Stimulated activated CD8-positive, alpha-beta memory T cell treated with anti-CD3 and anti-CD28 coated beads, Interleukin-12 subunit alpha, Interleukin-12 subunit beta, amount 100 ng/mL, for 24 hours (primary cell): ENCODE results near the gene RNFT2.
A peak's percentile ranks its signal among the peaks of the same experiment; 100 is the strongest.
"Not testable (repeated sequence)": the region's sequence is repeated elsewhere in the genome, so short reads cannot be mapped to it uniquely, and the experiment has no call there.

Experiments used
- DNase-seq: peaks from one replicate; pipeline ENCODE4 v3.0.0-alpha.2; 2020; ENCODE audit errors: extremely low read depth

The RNFT2 gene

DNA sequence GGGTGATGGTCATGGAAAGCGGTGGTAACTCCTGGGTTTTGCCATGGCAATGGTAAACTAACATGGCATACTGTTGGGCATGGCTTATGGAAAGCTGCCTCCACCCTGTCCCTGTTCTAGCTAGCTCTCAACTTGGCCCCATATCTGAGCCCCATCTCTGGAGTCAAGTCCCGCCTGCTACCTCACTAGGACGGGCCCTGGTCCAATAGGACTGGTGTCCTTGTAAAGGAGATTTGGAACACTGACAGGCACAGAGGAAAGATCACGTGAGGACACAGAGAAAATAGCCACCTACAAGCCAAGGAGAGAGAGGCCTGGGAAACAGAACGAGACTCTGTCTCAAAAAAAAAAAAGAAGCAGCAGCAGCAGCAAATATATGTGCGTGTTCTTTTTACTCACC lies 59.8 kb downstream of the RNFT2 start:
- DNase-seq: no peak

- DNase-seq: no peak
Measured at GRCh38 chr12:116798719-116799118, 60.6 kb downstream of the RNFT2 start.

- DNase-seq: no peak
Measured at GRCh38 chr12:116799955-116800354, 61.8 kb downstream of the RNFT2 start.

- DNase-seq: no peak
Measured at GRCh38 chr12:116800918-116801317, 62.8 kb downstream of the RNFT2 start.

DNA sequence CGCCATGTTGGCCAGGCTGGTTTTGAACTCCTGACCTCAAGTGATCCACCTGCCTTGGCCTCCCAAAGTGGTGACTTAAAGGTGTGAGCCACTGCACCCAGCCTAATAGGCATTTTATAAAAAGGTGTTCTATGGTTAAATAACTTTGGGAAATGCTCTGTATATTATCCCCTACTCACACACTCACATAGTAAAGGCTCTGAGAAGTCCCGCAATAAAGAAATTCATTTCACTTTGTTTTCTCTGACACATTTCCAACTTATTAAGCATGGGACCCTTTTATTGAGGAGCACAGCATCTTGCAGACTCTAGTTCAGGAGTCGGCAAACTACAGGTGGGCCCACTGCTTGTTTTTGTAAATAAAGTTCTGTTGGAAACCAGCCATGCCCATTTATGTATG lies 63.9 kb downstream of the RNFT2 start:
- no peak for DNase-seq

DNA sequence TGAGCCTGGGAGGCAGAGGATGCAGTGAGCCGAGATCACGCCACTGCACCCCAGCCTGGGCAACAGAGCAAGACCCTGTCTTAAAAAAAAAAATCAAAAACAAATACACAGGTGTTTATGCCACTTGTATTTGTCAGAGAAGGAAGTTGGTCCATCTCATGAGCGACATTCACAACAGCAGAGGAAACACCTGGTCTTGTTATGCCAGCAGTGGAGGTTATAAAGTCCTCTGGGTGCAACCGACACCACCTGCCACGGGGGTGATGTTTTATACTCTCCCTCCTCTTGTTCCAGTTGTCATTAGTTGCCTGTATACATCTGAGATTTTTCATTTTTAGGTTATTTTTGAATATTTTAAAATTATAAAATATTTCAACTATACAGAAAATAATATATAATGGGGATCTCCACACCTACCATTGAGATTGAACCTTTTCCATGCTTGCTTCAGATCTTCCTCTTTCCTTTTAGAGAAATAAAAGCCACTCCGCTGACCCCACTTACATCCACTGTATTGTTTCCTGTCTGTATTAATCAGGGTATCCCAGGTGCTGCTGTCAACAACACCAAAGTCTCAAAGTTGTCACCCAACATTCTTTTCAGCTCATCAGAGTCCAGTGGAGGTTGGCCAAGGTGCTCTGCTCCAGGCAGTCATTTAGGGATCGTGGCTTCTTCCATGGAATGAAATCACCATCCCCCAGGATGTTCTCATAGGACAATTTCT lies 65.1 kb downstream of the RNFT2 start:
- no peak for DNase-seq

- no peak for DNase-seq
Measured at GRCh38 chr12:116804051-116804450, 65.9 kb downstream of the RNFT2 start.

DNA sequence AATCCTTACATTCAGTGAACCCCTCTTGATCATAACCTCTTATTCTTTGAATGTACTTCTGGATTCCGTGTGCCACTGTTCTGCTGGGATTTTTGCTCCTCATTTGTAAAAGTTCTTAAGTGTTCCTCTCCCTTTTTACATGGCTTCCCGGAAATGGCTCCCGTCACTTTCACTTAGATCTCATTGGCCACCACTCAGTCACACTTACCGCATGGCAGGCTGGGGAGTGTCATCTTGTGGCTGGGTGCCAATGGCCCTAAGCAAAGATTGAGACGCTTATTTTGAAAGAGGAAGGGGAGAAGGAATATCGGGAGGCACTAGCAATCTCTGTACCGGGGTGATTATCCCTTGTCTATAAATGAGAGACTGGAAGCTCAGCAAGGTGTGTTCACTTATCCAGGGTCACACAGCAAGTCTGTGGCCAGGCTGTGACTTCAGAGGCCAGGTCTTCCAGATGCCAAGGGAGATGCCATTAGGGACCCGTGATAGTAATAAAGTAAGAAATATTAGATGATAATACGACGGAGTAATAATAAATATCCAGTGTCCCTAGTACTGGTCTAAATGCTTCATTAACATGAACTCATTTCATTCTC lies 68.8 kb downstream of the RNFT2 start:
- no peak for DNase-seq

DNA sequence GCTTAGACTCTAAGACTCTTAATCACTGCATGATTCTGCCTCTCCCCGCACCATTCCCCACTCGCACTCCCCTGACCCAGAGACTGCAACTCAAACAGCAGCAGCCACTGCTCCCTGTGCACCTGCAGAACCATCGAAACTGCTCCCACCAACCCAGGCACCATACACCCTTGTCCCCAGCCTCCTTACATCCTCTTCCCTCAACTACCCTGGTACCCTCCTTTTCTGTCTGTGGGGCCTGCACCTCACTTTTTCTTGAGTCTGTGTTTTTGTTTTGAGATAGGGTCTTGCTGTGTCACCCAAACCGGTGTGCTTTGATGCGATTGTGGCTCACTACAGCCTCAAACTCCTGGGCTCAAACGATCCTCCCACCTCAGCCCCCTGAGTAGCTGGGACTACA lies 69.4 kb downstream of the RNFT2 start:
- no peak for DNase-seq

DNA sequence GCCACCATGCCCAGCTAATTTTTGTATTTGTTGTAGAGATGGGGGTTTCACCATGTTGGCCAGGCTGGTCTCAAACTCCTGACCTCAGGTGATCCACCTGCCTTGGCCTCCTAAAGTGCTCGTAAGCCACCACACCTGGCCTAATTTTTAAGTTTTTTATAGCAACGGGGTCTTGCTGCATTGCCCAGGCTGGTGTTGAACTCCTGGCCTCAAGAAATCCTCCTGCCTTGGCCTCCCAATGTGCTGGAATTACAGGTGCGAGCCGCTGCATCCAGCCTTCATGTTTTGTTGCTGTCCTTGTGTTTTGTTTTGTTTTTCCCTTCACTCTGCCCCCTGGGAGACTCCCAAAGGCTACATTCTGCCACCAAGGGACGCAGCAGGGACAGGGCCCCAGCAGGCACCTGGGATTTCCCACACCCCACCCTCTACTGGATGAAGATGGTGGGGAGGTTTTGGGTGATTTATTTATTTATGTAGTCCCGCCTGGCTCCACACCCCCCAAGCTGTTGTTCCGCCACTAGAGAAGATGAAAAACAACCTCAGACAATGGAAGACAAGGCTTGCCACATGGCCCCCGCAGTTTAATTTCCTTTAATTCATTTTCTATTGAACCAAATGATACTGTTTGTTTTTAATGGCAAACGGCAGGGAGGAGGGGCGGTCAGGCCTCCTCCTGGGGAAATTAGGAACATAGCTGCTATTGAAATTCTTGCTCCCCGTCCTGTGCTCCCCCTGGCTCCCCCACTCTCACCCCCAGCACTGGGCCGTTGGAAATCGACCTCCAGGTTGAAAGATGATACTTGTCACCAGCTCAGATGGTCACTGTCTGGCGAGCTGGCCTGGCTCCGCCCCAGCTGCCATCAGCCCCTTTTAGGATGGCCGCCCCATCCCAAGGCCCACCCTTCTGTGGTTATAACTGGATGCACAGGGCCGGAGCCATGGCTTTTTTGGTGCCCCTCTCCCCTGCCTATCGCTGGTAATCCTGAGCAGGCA lies 70.3 kb downstream of the RNFT2 start:
- DNase-seq: no peak

DNA sequence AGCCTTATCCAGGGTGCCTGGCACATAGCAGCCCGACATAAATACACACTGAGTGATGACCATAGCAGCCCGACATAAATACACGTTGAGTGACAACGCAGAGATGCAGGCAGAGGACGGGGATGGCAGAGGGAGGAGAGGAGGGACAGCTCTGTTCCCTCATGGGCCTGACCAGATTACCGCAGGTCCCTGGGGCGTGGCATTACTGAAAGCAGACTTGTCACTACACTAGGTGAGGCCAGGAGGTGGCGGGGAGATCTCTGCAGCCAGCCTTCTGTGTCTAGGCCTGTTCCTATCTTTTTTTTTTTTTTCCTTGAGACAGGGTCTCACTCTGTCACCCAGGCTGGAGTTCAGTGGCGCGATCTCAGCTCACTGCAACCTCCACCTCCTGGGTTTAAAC lies 74.1 kb downstream of the RNFT2 start:
- no peak for DNase-seq

GRCh38 chr12:116813271-116814041 lies 75.3 kb downstream of the RNFT2 start:
- no peak for DNase-seq

GRCh38 chr12:116814766-116815165 lies 76.7 kb downstream of the RNFT2 start:
- not testable (repeated sequence) for DNase-seq

- DNase-seq: no peak
Measured at GRCh38 chr12:116818341-116818856, 80.3 kb downstream of the RNFT2 start.

GRCh38 chr12:116818948-116819832 lies 81.1 kb downstream of the RNFT2 start:
- DNase-seq: peak; percentile 74

- DNase-seq: no peak
Measured at GRCh38 chr12:116820064-116820656, 82.0 kb downstream of the RNFT2 start.

DNA sequence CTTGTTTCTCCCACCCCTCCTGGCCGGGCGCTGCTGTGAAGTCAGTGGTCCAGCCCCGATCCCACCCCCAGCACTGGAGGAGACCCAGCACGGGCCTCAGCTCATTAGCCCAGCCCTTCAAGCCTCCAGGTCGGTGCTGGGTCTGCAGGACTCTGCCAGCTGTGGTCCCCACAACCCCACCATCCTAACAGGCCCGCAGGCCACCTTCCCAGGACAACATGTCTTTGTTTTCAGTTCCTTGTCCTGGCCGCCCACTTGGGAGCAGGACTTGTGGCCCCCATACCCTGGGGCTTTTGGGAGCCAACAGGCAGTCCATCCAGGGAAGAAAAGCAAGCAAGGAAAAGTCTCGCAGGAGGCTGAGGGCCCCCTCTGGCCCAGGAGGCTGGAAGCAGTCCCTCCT lies 83.2 kb downstream of the RNFT2 start:
- DNase-seq: no peak

DNA sequence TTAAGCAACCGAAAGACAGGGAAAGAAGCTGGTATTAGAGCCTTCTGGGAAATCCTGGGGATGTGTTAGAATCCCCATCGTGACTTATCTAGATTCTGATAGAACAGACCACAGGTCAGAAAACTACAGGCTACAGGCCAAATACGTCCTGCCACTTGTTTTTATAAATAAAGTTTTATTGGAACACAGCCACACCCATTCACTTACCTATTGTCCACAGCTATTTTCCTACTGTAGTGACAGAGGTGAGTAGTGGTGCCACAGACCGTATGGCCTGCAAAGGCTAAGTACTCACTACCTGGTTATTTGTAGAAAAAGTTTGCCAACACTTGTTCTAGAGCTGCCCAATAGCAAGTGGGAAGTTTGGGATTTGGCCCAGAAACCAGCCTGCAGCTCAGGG lies 89.3 kb downstream of the RNFT2 start:
- DNase-seq: no peak

GRCh38 chr12:116832353-116832752 lies 94.2 kb downstream of the RNFT2 start:
- DNase-seq: no peak

DNA sequence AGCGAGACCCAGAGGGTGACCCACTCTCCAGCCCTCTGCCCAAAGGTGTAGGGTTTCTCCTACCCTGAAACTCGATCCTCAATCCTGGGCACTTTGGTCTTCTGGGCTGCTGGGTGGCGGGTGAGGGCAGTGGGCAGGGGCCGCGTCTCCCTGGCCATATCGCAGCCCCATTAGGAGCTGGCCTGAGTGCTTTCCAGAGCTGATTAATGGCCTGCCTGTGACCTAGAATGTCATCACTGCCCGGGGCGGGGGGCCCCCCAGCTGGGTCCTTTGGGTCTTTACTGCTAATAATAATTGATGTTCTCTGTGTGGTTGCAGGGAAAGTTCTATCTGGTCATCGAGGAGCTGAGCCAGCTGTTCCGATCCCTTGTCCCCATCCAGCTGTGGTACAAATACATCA lies 95.4 kb downstream of the RNFT2 start:
- no peak for DNase-seq
